HUES64 (cell line): Measurements from ENCODE around the gene AMER2. TPM values are rescaled to one million over a fixed set of nuclear protein-coding genes. Genes with fewer than 3 reads are reported as not detected.

ENCODE experiments used
- H3K27ac ChIP-seq: 2 replicates; pipeline ENCODE4 v1.7.0; 2013; ENCODE audit warnings: low read depth, low read length, inconsistent platforms
- H3K27me3 ChIP-seq: 2 replicates; pipeline ENCODE4 v1.6.1; 2013; ENCODE audit warnings: mild to moderate bottlenecking, low read length; ENCODE audit not compliant: insufficient read depth
- H3K36me3 ChIP-seq: 2 replicates; pipeline ENCODE4 v1.6.1; 2013; ENCODE audit warnings: mild to moderate bottlenecking, low read length; ENCODE audit not compliant: insufficient read depth
- H3K4me1 ChIP-seq: 2 replicates; pipeline ENCODE4 v1.6.1; 2013; ENCODE audit warnings: mild to moderate bottlenecking, low read length, moderate library complexity; ENCODE audit not compliant: insufficient read depth
- H3K4me3 ChIP-seq: 2 replicates; pipeline ENCODE4 v1.5.1; 2013; ENCODE audit warnings: mild to moderate bottlenecking, low read length, moderate library complexity
- H3K9ac ChIP-seq: 2 replicates; pipeline ENCODE4 v1.6.1; 2013; ENCODE audit warnings: mild to moderate bottlenecking, low read depth, low read length
- H3K9me3 ChIP-seq: 2 replicates; pipeline ENCODE4 v1.6.1; 2013; ENCODE audit warnings: low read depth, low read length; ENCODE audit not compliant: insufficient read depth
- WGBS: fragments of 150-250, 120-280 bp; methylation state at CpG from one replicate; pipeline ENCODE4 v1.1.7; 2013; ENCODE audit warnings: missing lambda C conversion rate; 5-methylcytosine and 5-hydroxymethylcytosine counted together
- polyA plus RNA-seq, 2 experiments: library from polyadenylated mRNA; stranded (reverse); fragments of 50-300 nt; gene quantifications; one replicate each; pipeline ENCODE4 v1.2.3, GENCODE V29; 2013

The AMER2 gene
- polyA plus RNA-seq (2013, experiment 1 of 2): 0.45 TPM
- polyA plus RNA-seq (2013, experiment 2 of 2): 1.1 TPM

- Histone ChIP-seq H3K27ac (no peak within 1 kb of the TSS), H3K36me3 (no peaks in the 10 kb centered on the region), H3K4me1 (peaks cover 11% of the 10 kb centered on the region; the same call in 1 of the 2 replicates), H3K27me3 (peaks cover 63% of the 10 kb centered on the region), H3K9me3 (no peaks in the 10 kb centered on the region), H3K4me3 (peak within 1 kb of the TSS; percentile 54), H3K9ac (no peak within 1 kb of the TSS)
- 6% methylated on average over 50 of the region's 50 CpGs for WGBS
These were observed at the start of gene AMER2 for GRCh38 chr13:25171517-25172302. Gene AMER2, minus strand, starts transcription at chr13:25172288. Its CDS starts 669 bp downstream, at chr13:25171619.

GRCh38 chr13:25218019-25218418 lies 45.9 kb upstream of the AMER2 start:
- no peak overlapping the region for H3K4me3 ChIP-seq
- H3K4me1 ChIP-seq: peaks cover 9% of the 10 kb centered on the region
- H3K27me3 ChIP-seq: no peaks in the 10 kb centered on the region
- H3K9ac ChIP-seq: no peak overlapping the region
- no peaks in the 10 kb centered on the region for H3K36me3 ChIP-seq
- no peaks in the 10 kb centered on the region for H3K9me3 ChIP-seq
- H3K27ac ChIP-seq: no peak overlapping the region
- WGBS: 94% methylated on average over 5 of the region's 5 CpGs

GRCh38 chr13:25217023-25217885 lies 45.2 kb upstream of the AMER2 start:
- Histone ChIP-seq H3K36me3 (no peaks in the 10 kb centered on the region), H3K9ac (no peak overlapping the region), H3K27ac (no peak overlapping the region), H3K9me3 (no peaks in the 10 kb centered on the region), H3K27me3 (no peaks in the 10 kb centered on the region), H3K4me1 (peaks cover 9% of the 10 kb centered on the region), H3K4me3 (no peak overlapping the region)
- WGBS: 70% methylated on average over 12 of the region's 12 CpGs

- no peak overlapping the region for H3K4me3 ChIP-seq
- H3K36me3 ChIP-seq: no peaks in the 10 kb centered on the region
- no peaks in the 10 kb centered on the region for H3K9me3 ChIP-seq
- no peaks in the 10 kb centered on the region for H3K27me3 ChIP-seq
- whole genome bisulfite sequencing: 91% methylated on average over 3 of the region's 3 CpGs
- H3K27ac ChIP-seq: no peak overlapping the region
- H3K9ac ChIP-seq: no peak overlapping the region
- H3K4me1 ChIP-seq: peaks cover 9% of the 10 kb centered on the region
These were observed 43.1 kb upstream of the AMER2 start for GRCh38 chr13:25215253-25215575.

GRCh38 chr13:25214491-25215252 lies 42.6 kb upstream of the AMER2 start:
- H3K9ac ChIP-seq: no peak overlapping the region
- H3K4me3 ChIP-seq: no peak overlapping the region
- H3K27me3 ChIP-seq: no peaks in the 10 kb centered on the region
- H3K27ac ChIP-seq: no peak overlapping the region
- H3K9me3 ChIP-seq: no peaks in the 10 kb centered on the region
- peaks cover 9% of the 10 kb centered on the region for H3K4me1 ChIP-seq
- no peaks in the 10 kb centered on the region for H3K36me3 ChIP-seq
- 80% methylated on average over 5 of the region's 6 CpGs for WGBS

GRCh38 chr13:25213715-25214114 lies 41.6 kb upstream of the AMER2 start:
- H3K4me3 ChIP-seq: no peak overlapping the region
- peaks cover 9% of the 10 kb centered on the region for H3K4me1 ChIP-seq
- no peak overlapping the region for H3K9ac ChIP-seq
- H3K36me3 ChIP-seq: no peaks in the 10 kb centered on the region
- 91% methylated on average over 2 of the region's 2 CpGs for WGBS
- H3K9me3 ChIP-seq: no peaks in the 10 kb centered on the region
- no peak overlapping the region for H3K27ac ChIP-seq
- H3K27me3 ChIP-seq: no peaks in the 10 kb centered on the region

GRCh38 chr13:25210842-25211569 lies 38.9 kb upstream of the AMER2 start:
- 95% methylated on average over 13 of the region's 13 CpGs for WGBS
- H3K9me3 ChIP-seq: no peaks in the 10 kb centered on the region
- H3K9ac ChIP-seq: no peak overlapping the region
- no peak overlapping the region for H3K4me3 ChIP-seq
- H3K27me3 ChIP-seq: no peaks in the 10 kb centered on the region
- H3K36me3 ChIP-seq: no peaks in the 10 kb centered on the region
- H3K4me1 ChIP-seq: peaks cover 3% of the 10 kb centered on the region; the same call in 1 of the 2 replicates
- no peak overlapping the region for H3K27ac ChIP-seq

GRCh38 chr13:25207291-25207810 lies 35.3 kb upstream of the AMER2 start:
- no peak overlapping the region for H3K9ac ChIP-seq
- no peaks in the 10 kb centered on the region for H3K36me3 ChIP-seq
- no peaks in the 10 kb centered on the region for H3K27me3 ChIP-seq
- H3K27ac ChIP-seq: no peak overlapping the region
- peaks cover 7% of the 10 kb centered on the region for H3K4me1 ChIP-seq
- no peak overlapping the region for H3K4me3 ChIP-seq
- WGBS: 95% methylated on average over 8 of the region's 8 CpGs
- no peaks in the 10 kb centered on the region for H3K9me3 ChIP-seq

GRCh38 chr13:25204863-25205262 lies 32.8 kb upstream of the AMER2 start:
- Histone ChIP-seq H3K4me1 (peaks cover 7% of the 10 kb centered on the region), H3K9ac (no peak overlapping the region), H3K9me3 (no peaks in the 10 kb centered on the region), H3K27ac (no peak overlapping the region), H3K27me3 (no peaks in the 10 kb centered on the region), H3K4me3 (no peak overlapping the region), H3K36me3 (no peaks in the 10 kb centered on the region)
- WGBS: 91% methylated on average over 4 of the region's 4 CpGs

- H3K9me3 ChIP-seq: no peaks in the 10 kb centered on the region
- no peak overlapping the region for H3K27ac ChIP-seq
- H3K4me3 ChIP-seq: no peak overlapping the region
- WGBS: 66% methylated on average over 16 of the region's 17 CpGs
- H3K4me1 ChIP-seq: peaks cover 7% of the 10 kb centered on the region
- no peaks in the 10 kb centered on the region for H3K36me3 ChIP-seq
- H3K9ac ChIP-seq: 0 out of 2 replicates have a peak overlapping the region, but pooled peaks have one; percentile 19
- H3K27me3 ChIP-seq: no peaks in the 10 kb centered on the region
These were observed 31.1 kb upstream of the AMER2 start for GRCh38 chr13:25203127-25203740.
